OCI-M1 (cell line): ENCODE results near the gene CEP78.
"Not testable (repeated sequence)": the region's sequence is repeated elsewhere in the genome, so short reads cannot be mapped to it uniquely, and the experiment has no call there.

ENCODE experiments used
- DNase-seq: peaks from one replicate; lab custom pipeline; 2025; lab: John Stamatoyannopoulos, UW

Gene CEP78

GRCh38 chr9:78235762-78236550 lies at the start of gene CEP78:
Gene CEP78, plus strand, starts transcription at chr9:78236075. Its CDS starts 276 bp downstream, at chr9:78236351.
- DNase-seq: peak; percentile 95

- DNase-seq: no peak
These were observed 48.0 kb upstream of the CEP78 start for GRCh38 chr9:78187763-78188484.

- no peak for DNase-seq
These were observed 47.3 kb upstream of the CEP78 start for GRCh38 chr9:78188594-78188993.

- no peak for DNase-seq
These were observed 46.9 kb upstream of the CEP78 start for GRCh38 chr9:78189001-78189400.

- peak; percentile 21 for DNase-seq
These were observed 46.4 kb upstream of the CEP78 start for GRCh38 chr9:78189461-78189860.

DNA sequence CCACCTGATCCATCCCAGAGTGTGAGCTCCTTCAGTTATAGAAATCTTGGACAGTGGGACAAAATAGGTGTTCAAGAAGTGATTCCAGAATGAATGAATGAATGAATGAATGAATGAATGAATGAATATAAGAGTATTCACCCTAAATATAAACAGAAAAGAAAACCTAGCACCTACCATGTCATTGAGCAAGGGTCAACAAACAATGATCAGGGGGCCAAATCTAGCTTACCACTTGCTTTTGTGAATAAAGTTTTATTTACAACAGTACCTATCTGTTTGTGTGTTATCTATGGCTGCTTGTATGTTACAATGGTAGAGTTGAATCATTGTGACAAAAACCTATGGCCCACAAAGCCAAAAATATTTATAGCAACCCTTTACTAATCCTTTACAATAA lies 43.9 kb upstream of the CEP78 start:
- DNase-seq: no peak

GRCh38 chr9:78196258-78196657 lies 39.6 kb upstream of the CEP78 start:
- no peak for DNase-seq

DNA sequence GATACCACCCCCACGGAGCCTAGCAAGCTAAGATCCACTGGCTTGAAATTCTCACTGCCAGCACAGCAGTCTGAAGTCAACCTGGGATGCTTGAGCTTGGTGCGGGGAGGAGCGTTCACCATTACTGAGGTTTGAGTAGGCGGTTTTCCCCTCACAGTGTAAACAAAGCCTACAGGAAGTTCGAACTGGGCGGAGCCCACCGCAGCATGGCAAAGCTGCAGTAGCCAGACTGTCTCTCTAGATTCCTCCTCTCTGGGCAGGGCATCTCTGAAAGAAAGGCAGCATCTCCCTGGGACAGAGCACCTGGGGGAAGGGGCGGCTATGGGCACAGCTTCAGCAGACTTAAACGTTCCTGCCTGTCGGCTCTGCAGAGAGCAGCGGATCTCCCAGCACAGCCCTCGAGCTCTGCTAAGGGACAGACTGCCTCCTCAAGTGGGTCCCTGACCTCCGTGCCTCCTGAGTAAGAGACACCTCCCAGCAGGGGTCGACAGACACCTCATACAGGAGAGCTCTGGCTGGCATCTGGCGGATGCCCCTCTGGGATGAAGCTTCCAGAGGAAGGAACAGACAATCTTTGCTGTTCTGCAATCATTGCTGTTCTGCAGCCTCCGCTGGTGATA lies 34.6 kb upstream of the CEP78 start:
- peak; percentile 6 for DNase-seq

DNA sequence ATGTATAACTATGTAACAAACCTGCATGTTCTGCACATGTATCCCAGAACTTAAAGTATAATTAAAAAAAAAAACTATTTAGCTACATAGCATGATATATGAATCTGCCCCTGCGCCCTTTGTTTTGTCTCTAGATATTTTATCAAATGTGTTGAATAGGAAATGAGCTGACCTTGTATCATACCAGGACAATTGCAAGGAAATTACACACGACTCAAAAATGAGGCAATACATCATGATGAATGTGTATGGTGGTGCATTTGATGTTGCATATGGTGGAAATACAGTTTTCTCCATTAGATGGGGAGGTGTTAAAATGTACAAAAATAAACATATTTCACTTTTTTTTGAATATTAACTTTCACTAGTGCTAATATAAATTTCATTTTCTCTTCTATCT lies 28.6 kb upstream of the CEP78 start:
- DNase-seq: no peak

DNA sequence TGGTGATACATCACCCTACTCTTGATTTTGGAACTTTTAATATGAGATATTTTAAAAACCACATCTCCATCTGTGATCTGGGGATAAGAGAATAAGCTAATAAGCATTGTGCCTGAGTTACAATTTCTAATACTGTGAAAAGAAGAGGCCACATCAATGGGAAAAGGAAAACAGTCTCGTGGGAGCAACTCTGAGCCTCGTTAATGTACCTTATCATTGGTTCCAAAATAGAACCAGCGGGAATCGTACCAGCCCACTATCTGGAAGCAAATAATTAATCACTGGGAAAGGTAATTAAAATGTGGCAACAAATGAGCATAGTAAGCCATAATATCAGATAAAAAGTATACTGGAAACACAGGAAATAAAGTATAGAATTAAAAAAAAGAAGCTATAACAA lies 28.0 kb upstream of the CEP78 start:
- DNase-seq: no peak

DNA sequence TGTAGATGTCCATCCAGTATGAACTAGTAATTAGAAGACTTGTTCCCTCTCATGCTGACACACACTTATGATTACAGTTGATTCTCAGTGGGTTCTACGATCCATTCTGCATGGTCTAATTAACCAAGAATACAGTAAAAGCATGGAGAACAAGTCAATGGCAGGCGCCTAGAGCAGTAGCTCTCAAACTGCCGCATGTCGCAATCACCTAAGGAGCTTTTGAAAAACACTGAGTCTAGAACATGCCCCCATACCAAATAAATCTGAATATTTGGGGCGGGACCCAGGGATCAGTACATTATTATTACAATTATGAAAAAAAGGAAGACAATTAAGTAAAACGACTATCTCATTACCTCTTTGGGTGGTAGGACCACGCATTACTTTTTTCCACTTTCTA lies 26.7 kb upstream of the CEP78 start:
- no peak for DNase-seq

- no peak for DNase-seq
These were observed 25.0 kb upstream of the CEP78 start for GRCh38 chr9:78210841-78211301.

GRCh38 chr9:78212868-78213267 lies 23.0 kb upstream of the CEP78 start:
- DNase-seq: no peak

DNA sequence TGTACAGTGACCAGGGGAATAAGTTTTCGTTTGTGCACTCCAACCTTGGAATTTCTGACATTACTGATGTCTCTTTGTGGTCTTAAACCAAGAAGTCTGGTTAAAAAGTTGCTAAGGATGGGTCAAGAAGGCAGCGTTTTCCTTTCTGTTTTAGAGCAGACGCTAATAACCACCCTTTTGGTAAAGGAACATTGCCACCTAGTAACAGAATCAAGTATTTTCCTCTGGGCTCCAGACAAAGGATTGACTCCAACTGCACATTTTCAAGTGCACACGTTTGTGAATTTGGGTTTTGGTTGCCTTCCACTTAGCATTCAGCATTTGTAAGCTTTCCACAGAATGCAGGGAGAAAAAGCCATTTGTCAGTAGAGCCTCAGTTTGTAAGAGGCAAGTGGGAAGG lies 22.2 kb upstream of the CEP78 start:
- DNase-seq: peak; percentile 76

- DNase-seq: no peak
These were observed 21.4 kb upstream of the CEP78 start for GRCh38 chr9:78214492-78214891.

GRCh38 chr9:78215706-78216105 lies 20.2 kb upstream of the CEP78 start:
- no peak for DNase-seq

DNA sequence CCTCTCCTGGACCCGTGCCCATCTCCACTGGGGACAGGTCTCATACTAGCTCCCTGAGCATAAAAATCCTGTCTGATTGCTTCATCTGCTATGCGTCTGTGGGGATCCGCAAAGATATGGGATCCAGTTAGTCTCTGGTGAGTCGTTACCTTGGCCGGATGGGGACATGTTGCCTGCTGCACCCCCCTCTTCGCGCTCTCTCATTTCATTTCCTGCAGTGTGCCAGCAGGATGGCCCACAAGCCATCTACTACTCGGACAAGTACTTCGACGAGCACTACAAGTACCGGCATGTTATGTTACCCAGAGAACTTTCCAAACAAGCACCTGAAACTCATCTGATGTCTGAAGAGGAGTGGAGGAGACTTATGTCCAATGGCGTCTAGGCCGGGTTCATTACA lies 17.0 kb upstream of the CEP78 start:
- no peak for DNase-seq

GRCh38 chr9:78221425-78221824 lies 14.4 kb upstream of the CEP78 start:
- no peak for DNase-seq

GRCh38 chr9:78221841-78222240 lies 14.0 kb upstream of the CEP78 start:
- DNase-seq: not testable (repeated sequence)

- DNase-seq: no peak
These were observed 5.1 kb upstream of the CEP78 start for GRCh38 chr9:78230761-78231160.

DNA sequence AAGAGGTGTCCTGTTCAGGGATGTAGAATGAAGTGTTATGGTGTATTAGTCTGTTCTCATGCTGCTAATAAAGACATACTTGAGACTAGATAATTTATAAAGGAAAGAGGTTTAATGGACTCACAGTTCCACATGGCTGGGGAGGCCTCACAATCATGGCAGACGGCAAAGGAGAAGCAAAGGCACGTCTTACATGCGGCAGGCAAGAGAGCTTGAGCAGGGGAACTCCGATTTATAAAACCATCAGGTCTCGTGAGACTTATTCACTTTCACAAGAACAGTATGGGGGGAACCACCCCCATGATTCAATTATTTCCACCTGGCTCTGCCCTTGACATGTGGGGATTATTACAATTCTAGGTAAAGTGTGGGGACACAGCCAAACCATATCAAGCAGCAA lies 3.4 kb upstream of the CEP78 start:
- DNase-seq: not testable (repeated sequence)

DNA sequence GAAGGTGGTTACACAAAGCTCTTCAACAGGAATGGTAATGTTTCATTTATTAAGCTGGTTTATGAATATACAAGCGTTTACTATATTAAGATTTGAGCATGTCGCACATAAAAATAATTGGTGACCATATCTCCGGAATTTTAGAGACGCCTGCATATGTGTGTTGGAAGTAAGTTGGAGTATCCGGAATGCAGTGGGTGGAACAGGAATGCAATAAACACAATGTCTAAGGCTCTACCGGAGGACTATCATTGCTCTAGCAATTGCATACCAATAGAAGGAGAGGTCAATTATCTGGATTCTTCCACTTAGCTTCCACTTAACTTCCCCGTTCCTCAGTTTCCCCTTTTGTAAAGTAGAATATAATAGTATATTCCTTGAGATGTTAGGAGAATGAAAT lies 1.1 kb upstream of the CEP78 start:
- no peak for DNase-seq

- DNase-seq: peak; percentile 41
These were observed 566 bp upstream of the CEP78 start for GRCh38 chr9:78235256-78235761.
